Right kidney (tissue), 1 donor: Measurements from ENCODE around the gene DPT.

Source experiments
- DNase-seq: peaks from one replicate; pipeline ENCODE4 v3.0.0-alpha.2; 2016

Gene DPT

DNA sequence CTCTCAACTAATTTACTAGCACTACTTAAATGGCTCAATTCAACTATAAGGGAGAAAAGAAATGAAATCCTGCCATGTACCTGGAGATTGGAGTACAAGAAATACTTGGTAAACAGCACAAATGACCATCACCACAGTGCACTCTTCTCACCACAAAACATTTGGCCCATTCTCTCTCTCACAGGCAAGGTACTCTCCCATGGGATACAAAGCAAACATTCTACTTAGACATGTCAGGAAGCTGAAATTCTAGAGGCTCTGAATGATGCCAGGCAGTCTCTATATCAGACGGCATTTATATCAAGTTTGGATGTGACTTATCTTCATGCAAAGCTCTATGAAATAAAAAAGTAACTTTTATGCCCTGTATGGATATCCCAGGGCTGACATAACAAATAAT lies 72.5 kb downstream of the DPT start:
- DNase-seq, result no peak

DNA sequence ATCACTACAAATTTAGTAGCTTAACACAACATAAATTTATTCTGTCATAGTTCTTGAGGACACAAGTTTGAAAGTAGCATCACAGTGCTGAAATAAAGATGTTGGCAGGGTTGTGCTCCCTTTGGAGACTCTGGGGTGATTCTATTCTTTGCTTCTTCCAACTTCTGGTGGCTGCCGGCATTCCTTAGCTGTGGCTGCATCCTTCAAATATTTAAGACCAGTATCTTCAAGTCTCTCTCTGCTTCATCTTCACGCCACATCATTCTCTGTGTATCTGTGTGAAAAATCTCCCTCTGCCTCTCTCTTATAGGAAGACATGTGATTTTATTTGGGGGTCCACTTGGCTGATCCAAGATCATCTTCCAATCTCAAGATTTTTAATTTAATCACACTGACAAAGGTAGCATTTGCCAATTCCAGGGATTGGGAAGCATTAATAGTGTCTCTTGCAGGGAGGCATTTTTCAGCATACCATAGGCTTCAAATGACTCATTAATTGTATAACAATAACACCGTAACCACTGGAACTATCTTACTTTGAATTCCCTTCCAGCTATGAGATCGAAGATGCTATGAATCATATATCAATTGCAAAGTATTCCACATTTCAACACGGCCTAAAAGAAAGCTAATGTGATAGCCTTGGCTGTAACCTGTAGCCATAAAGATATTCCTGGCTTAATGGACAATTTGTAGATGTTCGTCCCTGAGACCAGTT lies 74.6 kb downstream of the DPT start:
- no peak for DNase-seq

DNA sequence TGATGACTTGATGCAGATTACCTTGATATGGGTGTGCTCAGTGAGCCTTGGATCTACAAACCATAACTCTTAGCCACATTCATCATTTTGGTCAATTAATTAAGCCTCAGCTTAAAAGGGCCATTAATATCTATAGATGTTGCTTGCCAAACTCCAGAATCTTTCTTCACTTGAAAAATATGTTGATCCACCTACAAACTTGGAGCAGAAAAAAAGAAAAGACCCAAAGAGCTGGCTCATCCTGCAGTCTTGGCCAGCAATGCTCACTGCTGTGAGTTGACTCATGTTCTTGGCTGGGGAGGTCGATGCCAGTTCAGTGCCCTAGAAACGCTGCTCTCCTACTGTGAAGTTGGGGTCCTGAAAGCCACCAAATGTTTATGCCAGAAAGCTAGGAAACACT lies 75.4 kb downstream of the DPT start:
- no peak for DNase-seq

DNA sequence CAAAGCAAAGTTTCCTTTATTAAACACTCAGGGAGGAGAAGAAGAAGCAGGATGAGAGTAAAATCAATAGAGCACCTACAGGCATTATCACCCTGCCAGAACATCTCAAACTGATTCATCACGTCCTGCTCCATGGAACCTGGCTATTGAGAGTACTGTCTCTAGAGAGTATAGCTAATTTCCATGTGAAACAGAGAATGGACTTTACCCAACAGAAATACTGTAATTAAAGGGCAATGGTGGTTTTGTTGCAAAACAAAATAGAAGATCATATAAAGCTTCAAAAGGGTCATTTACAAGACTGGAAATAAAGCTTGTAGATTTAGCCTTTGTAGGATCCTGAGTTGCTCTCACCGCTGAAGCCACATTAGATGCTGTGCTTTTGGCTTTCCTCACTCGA lies 83.3 kb downstream of the DPT start:
- DNase-seq, result no peak
